Muscle of leg (tissue), 11 donors: ENCODE results near the gene WIPF1. TPM values are rescaled to one million over a fixed set of nuclear protein-coding genes. Genes with fewer than 3 reads are reported as not detected.

ENCODE experiments used
- DNase-seq: peaks from one replicate; pipeline ENCODE4 v3.0.0; 2013
- H3K27ac ChIP-seq: one replicate; pipeline ENCODE4 v1.5.1; 2013; ENCODE audit warnings: mild to moderate bottlenecking, low read length, control low read depth
- H3K27me3 ChIP-seq: one replicate; pipeline ENCODE4 v1.6.1; 2013; ENCODE audit warnings: low read length; ENCODE audit not compliant: control insufficient read depth, insufficient read depth
- H3K36me3 ChIP-seq: one replicate; pipeline ENCODE4 v1.6.1; 2013; ENCODE audit warnings: low read length; ENCODE audit not compliant: control insufficient read depth, insufficient read depth
- H3K4me1 ChIP-seq: one replicate; pipeline ENCODE4 v1.6.1; 2013; ENCODE audit warnings: low read length; ENCODE audit not compliant: control insufficient read depth, insufficient read depth
- H3K4me3 ChIP-seq: one replicate; pipeline ENCODE4 v1.5.1; 2013; ENCODE audit warnings: low read length, control low read depth
- H3K9me3 ChIP-seq: replicated peaks from 2 replicates; pipeline ENCODE4 v1.6.1; 2013; ENCODE audit warnings: low read depth, low read length; ENCODE audit not compliant: control insufficient read depth
- WGBS: methylation state at CpG from one replicate; pipeline ENCODE4 v1.1.5; 2013; ENCODE audit warnings: missing lambda C conversion rate; ENCODE audit not compliant: insufficient coverage; 5-methylcytosine and 5-hydroxymethylcytosine counted together
- polyA plus RNA-seq, 8 donors: library from polyadenylated mRNA; unstranded; fragments of 120-200 nt; gene quantifications; one replicate each; pipeline versions ENCODE4 v1.2.1 to v1.2.3, GENCODE V29; 2013; ENCODE audit warnings: inconsistent platforms in 1 of 8, low replicate concordance in 1 of 8; ENCODE audit not compliant: insufficient read length in 8 of 8, insufficient read depth in 1 of 8
- total RNA-seq: library from RNA; stranded (reverse); fragments of 120-200 nt; gene quantifications from one replicate; pipeline ENCODE4 v1.2.4, GENCODE V29; 2013

The WIPF1 gene
- total and polyA plus RNA-seq, 9 donors: 18.7 to 52.7 (median 39.6) TPM

GRCh38 chr2:174634130-174635014 is 36.8 kb upstream of the WIPF1 start:
- Histone ChIP-seq H3K4me3 (no peak overlapping the region), H3K9me3 (no peaks in the 10 kb centered on the region), H3K27ac (peak overlapping the region; percentile 81), H3K27me3 (no peaks in the 10 kb centered on the region), H3K36me3 (peaks cover 3% of the 10 kb centered on the region), H3K4me1 (peaks cover 30% of the 10 kb centered on the region)
- peak; percentile 68 for DNase-seq
- 39% methylated on average over 5 of the region's 13 CpGs for WGBS

- H3K27ac ChIP-seq: peak overlapping the region; percentile 81
- no peaks in the 10 kb centered on the region for H3K27me3 ChIP-seq
- peaks cover 5% of the 10 kb centered on the region for H3K36me3 ChIP-seq
- peak; percentile 95 for DNase-seq
- H3K9me3 ChIP-seq: no peaks in the 10 kb centered on the region
- H3K4me3 ChIP-seq: peak overlapping the region; percentile 14
- WGBS: 20% methylated on average over 4 of the region's 8 CpGs
- H3K4me1 ChIP-seq: peaks cover 33% of the 10 kb centered on the region
Measured at GRCh38 chr2:174633623-174633930, 36.0 kb upstream of the WIPF1 start.

GRCh38 chr2:174632841-174633622 is 35.4 kb upstream of the WIPF1 start:
- 40% methylated on average over 5 of the region's 7 CpGs for WGBS
- peak; percentile 57 for DNase-seq
- no peaks in the 10 kb centered on the region for H3K9me3 ChIP-seq
- peaks cover 36% of the 10 kb centered on the region for H3K4me1 ChIP-seq
- peak overlapping the region; percentile 81 for H3K27ac ChIP-seq
- H3K4me3 ChIP-seq: peak overlapping the region; percentile 14
- H3K27me3 ChIP-seq: no peaks in the 10 kb centered on the region
- peaks cover 5% of the 10 kb centered on the region for H3K36me3 ChIP-seq

GRCh38 chr2:174631009-174631981 is 33.7 kb upstream of the WIPF1 start:
- WGBS: no CpG with 5 or more reads among the region's 11 CpGs

GRCh38 chr2:174630107-174630506 is 32.5 kb upstream of the WIPF1 start:
- Histone ChIP-seq H3K9me3 (no peaks in the 10 kb centered on the region), H3K4me3 (no peak overlapping the region), H3K27ac (no peak overlapping the region), H3K27me3 (no peaks in the 10 kb centered on the region), H3K4me1 (peaks cover 29% of the 10 kb centered on the region), H3K36me3 (peaks cover 3% of the 10 kb centered on the region)
- no CpG with 5 or more reads among the region's 3 CpGs for WGBS
- DNase-seq: no peak

More at GRCh38 chr2:174631009-174631981, 33.7 kb upstream of the WIPF1 start:
- no peaks in the 10 kb centered on the region for H3K27me3 ChIP-seq
- peaks cover 5% of the 10 kb centered on the region for H3K36me3 ChIP-seq
- no peaks in the 10 kb centered on the region for H3K9me3 ChIP-seq
- DNase-seq: no peak
- H3K4me3 ChIP-seq: no peak overlapping the region
- peaks cover 32% of the 10 kb centered on the region for H3K4me1 ChIP-seq
- H3K27ac ChIP-seq: no peak overlapping the region

GRCh38 chr2:174629506-174629905 is 31.9 kb upstream of the WIPF1 start:
- H3K4me1 ChIP-seq: peaks cover 27% of the 10 kb centered on the region
- peak overlapping the region; percentile 65 for H3K27ac ChIP-seq
- no peak overlapping the region for H3K4me3 ChIP-seq
- no peaks in the 10 kb centered on the region for H3K27me3 ChIP-seq
- peaks cover 2% of the 10 kb centered on the region for H3K36me3 ChIP-seq
- DNase-seq: no peak
- WGBS: 75% methylated on average over 2 of the region's 6 CpGs
- H3K9me3 ChIP-seq: no peaks in the 10 kb centered on the region

- peaks cover 30% of the 10 kb centered on the region for H3K4me1 ChIP-seq
- peak; percentile 95 for DNase-seq
- WGBS: 47% methylated on average over 1 of the region's 2 CpGs
- no peaks in the 10 kb centered on the region for H3K27me3 ChIP-seq
- no peaks in the 10 kb centered on the region for H3K9me3 ChIP-seq
- H3K4me3 ChIP-seq: no peak overlapping the region
- H3K36me3 ChIP-seq: peaks cover 4% of the 10 kb centered on the region
- H3K27ac ChIP-seq: peak overlapping the region; percentile 70
Measured at GRCh38 chr2:174628528-174629169, 31.0 kb upstream of the WIPF1 start.

- H3K4me1 ChIP-seq: peaks cover 26% of the 10 kb centered on the region
- no peak overlapping the region for H3K27ac ChIP-seq
- DNase-seq: no peak
- H3K27me3 ChIP-seq: no peaks in the 10 kb centered on the region
- H3K36me3 ChIP-seq: peaks cover 4% of the 10 kb centered on the region
- no peak overlapping the region for H3K4me3 ChIP-seq
- H3K9me3 ChIP-seq: no peaks in the 10 kb centered on the region
Measured at GRCh38 chr2:174627216-174627615, 29.6 kb upstream of the WIPF1 start.

GRCh38 chr2:174624895-174625430 is 27.4 kb upstream of the WIPF1 start:
- Histone ChIP-seq H3K9me3 (no peaks in the 10 kb centered on the region), H3K4me3 (no peak overlapping the region), H3K27me3 (no peaks in the 10 kb centered on the region), H3K4me1 (peaks cover 26% of the 10 kb centered on the region), H3K36me3 (peaks cover 7% of the 10 kb centered on the region), H3K27ac (no peak overlapping the region)
- DNase-seq: no peak
- WGBS: 73% methylated on average over 3 of the region's 7 CpGs
